Neural progenitor cell (in vitro differentiated cells): ENCODE data around the gene ROBO4.

Experiments
- CTCF ChIP-seq: fragments of 200-600 bp; sonication (generic); IDR thresholded peaks from 2 replicates; pipeline ENCODE4 v1.5.1; 2017; ENCODE audit warnings: antibody characterized with exemption, mild to moderate bottlenecking
- EZH2phosphoT487 ChIP-seq: fragments of 200-600 bp; sonication (generic); IDR thresholded peaks from 2 replicates; pipeline ENCODE4 v1.6.1; 2017; ENCODE audit warnings: antibody characterized with exemption

- TF ChIP-seq EZH2phosphoT487, result no peak
- no peak for TF ChIP-seq CTCF
These were observed 20.6 kb downstream of the ROBO4 start for GRCh38 chr11:124876818-124877630.
